Stimulated activated CD8-positive, alpha-beta memory T cell treated with anti-CD3 and anti-CD28 coated beads, Interleukin-7, amount 100 ng/mL, for 24 hours (primary cell): ENCODE results near the gene CAPN12.
"Not testable (repeated sequence)": the region's sequence is repeated elsewhere in the genome, so short reads cannot be mapped to it uniquely, and the experiment has no call there.

Source experiments
- DNase-seq: peaks from one replicate; pipeline ENCODE4 v3.0.0-alpha.2; 2020; ENCODE audit warnings: low read depth

Gene CAPN12

DNA sequence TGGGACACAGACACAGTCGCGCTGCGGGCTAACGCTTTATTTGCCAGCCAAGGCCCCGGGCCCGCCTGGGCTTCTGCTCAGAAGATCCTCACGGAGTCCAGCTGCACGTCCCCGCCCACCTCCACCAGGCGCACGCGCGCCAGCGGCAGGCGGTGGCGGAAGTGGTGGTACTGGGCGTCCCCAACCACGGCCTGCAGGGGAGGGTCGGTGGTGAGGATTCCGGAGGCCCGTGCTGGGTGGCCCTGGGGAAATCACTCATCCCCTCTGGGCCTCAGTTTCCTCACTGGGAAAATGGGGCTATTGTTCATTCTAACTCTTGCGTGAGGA is 26.6 kb upstream of the CAPN12 start:
- not testable (repeated sequence) for DNase-seq

DNA sequence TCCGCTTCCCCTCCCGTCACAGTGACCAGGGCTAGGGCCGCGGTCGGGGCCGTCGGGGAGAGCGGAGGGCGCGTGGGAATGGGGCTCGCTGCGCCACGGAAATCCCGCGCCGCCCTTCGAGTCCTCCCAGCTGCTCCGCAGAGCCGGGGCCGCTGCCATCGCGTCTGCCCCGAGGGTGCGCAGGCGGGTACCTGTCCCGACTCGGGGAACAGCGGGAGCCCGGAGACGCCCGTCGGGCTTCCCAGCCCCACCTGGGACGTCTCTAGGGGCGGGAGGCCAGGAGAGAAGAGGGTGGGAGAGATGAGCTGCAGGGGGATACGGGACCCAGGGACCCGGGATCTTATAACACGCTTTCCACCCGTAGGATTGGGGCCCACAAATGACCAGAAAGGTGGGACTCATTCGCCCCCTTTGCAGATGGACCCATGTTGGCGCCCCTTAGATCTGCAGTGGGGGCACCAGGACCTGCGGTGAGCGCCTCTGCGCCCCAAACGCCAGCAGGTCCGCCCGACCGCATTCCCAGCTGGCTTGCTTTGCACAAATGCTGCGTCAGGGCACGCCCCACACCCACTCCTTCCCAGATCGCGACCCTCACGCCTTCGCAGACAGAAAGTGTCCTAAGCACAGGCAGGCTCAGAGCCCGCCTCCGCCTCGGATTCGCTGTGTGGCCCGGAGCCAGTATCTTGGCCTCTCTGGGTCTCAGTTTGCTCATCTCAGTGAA is 26.1 kb upstream of the CAPN12 start:
- not testable (repeated sequence) for DNase-seq

DNA sequence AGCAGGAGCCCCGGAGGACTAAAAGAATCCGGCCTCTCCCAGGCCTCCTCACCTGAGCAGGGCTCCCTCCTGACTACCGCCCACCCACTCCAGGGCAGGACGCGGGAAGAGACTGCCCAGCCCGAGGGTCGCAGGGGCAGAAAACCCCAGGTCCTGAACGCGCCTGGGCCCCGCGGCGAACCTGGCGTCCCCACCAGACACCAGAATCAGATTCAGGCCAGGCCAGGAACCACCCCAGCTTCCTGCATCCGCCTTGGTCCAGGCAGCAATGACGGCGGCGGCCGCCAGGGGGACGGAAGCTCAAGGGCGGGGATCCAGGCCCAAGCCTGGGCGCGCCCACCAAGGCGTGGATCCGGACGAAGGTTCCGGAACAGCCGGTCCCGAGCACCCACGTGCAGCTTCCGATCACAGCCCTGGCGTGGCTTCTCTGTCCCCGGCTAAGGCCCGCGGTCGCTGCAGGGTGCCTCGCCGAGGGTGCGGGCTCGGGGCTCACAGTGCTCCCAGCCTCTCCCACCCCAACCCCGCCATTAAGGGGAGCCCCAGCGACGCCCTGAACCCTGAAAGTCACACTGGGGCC is 25.4 kb upstream of the CAPN12 start:
- peak; percentile 75 for DNase-seq

DNA sequence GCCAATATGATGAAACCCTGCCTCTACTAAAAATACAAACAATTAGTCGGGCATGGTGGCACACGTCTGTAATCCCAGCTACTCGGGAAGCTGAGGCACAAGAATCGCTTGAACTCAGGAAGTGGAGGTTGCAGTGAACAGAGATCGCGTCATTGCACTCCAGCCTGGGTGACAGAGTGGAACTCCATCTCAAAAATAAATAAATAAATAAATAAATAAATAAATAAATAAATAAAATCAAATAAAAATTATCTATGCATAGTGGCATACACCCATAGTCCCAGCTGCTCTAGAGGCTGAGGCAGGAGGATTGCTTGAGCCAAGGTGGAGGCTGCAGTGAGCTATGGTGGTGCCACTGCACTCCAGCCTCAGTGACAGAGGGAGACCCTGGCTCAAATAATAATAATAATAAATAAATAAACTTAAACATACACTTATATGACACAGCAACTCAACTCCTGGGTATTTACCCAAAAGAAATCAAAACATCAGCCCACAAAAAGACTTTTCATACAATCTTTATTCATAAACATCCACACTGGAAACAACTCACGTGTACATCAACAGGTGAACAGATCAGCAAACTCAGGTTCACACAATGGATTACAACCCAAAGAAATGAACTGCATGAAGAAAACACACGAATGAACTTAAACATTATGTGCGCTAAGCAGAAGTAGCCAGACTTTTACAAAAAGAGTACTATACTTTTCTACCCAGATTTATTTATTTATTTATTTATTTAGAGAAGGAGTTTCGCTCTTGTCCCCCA is 22.2 kb upstream of the CAPN12 start:
- no peak for DNase-seq

DNA sequence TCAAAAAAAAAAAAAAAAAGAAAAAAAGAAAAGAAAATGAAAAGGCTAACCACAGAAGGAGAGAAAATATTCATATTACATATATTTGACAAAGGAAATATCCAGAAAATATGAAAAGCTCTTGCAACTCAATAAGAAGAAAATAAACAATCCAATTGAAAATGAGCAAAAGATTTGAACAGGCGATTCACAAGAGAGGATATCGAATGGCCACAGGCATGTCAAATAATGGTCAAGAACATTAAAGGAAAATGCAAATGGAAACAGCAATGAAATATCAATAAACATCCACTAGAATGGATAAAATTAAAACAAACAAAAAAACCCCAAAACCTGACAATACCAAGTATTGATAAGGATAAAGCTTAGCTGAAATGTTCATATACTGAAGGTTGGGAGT is 20.9 kb upstream of the CAPN12 start:
- no peak for DNase-seq

DNA sequence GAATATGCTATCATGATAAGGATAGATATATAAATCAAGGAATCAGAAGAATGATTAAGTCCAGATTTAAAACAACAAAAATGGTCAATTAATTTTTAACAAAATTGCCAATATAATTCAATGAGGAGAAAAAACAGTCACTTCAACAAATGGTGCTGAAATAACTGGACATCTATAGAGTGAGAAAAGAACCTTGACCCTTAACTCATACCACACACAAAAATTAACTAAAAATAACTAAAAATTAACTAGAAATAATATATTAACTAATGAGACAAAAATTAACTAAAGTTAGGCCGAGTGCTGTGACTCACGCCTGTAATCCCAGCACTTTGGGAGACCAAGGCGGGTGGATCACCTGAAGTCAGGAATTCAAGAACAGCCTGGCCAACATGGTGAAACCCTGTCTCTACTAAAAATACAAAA is 19.5 kb upstream of the CAPN12 start:
- no peak for DNase-seq

DNA sequence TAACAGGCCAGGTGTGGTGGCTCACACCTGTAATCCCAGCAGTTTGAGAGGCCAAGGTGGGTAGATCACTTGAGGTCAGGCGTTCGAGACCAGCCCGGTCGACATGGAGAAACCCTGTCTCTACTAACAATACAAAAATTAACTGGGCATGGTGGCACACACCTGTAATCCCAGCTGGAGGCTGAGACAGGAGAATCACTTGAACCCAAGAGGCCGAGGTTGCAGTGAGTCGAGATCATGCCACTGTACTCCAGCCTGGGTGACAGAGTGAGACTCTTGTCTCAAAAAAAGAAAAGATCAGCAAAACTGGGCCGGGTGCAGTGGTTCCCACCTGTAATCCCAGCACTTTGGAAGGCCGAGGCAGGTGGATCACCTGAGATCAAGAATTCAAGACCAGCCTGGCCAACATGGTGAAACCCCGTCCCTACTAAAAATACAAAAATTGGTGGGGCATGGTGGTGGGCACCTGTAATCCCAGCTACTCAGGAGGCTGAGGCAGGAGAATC is 17.7 kb upstream of the CAPN12 start:
- DNase-seq, result not testable (repeated sequence)

DNA sequence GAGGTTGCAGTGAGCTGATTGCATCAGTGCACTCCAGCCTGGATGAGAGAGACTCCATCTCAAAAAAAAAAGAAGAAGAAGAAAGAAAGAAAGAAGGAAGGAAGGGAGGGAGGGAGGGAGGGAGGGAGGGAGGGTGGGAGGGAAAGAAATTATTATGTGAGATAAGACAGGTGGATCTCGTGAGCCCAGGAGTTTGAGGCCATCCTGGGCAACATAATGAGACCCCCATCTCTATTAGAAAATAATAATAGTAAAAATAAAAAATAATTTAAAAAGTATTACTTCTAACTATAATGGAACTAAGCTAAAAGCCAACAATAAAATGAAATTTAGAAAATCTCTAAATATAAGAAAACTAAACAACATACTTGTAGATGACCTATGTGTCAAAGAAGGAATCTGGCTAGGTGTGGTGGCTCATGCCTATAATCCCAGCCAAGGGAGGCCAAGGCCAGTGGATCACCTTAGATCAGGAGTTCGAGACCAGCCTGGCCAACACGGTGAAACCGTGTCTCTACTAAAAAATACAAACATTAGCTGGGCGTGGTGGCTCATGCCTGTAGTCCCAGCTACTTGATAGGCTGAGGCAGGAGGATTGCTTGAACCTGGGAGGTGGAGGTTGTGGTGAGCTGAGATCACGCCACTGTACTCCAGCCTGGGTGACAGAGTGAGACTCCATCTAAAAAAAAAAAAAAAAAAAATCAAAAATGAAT is 16.7 kb upstream of the CAPN12 start:
- not testable (repeated sequence) for DNase-seq

DNA sequence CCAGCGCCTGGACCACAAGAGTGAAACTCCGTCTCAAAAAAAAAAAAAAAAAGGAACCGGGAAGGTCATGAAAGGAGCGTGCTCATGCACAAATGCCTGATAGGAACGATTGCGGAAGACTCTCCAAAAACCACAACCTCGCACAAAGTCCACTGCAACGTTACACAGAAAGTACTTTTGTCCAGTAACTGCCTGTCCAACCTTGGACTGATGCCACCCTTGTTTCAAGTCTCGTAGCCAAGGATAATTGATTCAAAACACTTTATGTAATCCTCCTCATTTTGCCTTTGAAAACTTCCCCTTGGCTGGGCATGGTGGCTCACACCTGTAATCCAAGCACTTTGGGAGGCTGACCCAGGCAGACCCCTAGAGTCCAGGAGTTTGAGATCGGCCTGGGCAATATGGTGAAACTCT is 15.3 kb upstream of the CAPN12 start:
- DNase-seq, result no peak

DNA sequence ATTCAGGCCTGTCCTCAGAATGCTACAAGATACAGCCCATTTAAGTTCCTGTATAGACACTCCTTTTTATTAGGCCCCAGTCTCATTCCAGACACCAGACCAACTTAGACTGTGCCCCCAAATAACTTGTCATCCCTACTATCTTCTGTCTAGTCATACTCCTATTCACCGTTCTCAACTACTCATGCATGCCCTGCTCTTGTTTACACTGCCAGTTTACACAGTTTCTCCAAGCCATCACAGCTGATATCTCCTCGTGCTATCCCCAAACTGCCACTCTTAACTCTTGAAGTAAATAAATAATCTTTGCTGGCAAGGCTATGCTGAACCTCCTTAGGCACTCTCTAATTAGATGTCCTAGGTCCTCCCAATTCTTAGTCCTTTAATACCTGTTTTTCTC is 9.9 kb upstream of the CAPN12 start:
- DNase-seq, result not testable (repeated sequence)

DNA sequence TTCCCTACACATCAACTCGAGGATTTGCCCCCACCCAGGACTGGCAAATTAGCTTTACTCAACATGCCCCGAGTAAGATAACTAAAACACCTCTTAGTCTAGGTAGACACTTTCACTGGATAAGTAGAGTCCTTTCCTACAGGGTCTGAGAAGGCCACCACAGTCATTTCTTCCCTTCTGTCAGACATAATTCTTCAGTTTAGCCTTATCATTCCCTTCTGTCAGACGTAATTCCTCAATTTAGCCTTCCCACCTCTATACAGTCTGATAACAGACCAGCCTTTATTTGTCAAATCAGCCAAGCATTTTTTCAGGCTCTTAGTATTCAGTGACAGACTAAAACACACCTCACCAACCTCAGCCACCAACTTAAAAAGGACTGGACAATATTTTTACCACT is 9.5 kb upstream of the CAPN12 start:
- DNase-seq, result not testable (repeated sequence)

DNA sequence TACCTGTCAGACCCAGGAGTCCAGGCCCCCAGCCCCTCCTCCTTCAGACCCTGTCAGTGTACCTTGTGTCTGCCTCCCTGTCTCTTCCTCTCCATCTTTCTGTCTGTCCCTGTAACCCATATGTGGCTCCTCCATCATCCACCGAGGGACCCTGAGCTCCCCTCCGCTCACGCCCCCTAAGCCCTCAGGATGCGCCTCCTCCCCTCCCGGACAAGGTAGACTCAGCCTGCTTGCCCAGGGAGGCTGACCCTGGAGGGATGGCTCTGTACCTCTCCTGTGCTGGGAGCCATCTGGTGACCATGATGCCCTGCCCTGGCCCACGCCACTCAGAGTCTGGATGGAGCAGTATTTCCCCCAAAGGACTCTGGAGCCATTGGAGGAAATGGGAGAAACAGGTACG is 1.0 kb upstream of the CAPN12 start:
- no peak for DNase-seq

DNA sequence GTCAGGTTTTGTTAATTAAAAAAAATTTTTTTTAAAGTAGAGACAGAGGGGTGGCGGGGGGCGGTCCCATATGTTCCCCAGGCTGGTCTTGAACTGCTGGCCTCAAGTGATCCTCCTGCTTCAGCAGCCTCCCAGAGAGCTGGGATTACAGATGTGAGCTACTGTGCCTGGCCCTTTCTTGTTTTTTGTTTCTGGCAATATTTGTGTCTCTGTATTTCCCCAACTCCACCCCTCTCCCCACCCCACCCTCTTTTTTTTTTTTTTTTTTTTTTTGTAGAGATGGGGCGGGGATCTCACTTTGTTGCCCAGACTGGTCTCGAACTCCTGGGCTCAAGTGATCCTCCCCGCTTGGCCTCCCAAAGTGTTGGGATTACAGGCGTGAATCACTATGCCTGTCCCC is 600 bp upstream of the CAPN12 start:
- DNase-seq, result no peak

DNA sequence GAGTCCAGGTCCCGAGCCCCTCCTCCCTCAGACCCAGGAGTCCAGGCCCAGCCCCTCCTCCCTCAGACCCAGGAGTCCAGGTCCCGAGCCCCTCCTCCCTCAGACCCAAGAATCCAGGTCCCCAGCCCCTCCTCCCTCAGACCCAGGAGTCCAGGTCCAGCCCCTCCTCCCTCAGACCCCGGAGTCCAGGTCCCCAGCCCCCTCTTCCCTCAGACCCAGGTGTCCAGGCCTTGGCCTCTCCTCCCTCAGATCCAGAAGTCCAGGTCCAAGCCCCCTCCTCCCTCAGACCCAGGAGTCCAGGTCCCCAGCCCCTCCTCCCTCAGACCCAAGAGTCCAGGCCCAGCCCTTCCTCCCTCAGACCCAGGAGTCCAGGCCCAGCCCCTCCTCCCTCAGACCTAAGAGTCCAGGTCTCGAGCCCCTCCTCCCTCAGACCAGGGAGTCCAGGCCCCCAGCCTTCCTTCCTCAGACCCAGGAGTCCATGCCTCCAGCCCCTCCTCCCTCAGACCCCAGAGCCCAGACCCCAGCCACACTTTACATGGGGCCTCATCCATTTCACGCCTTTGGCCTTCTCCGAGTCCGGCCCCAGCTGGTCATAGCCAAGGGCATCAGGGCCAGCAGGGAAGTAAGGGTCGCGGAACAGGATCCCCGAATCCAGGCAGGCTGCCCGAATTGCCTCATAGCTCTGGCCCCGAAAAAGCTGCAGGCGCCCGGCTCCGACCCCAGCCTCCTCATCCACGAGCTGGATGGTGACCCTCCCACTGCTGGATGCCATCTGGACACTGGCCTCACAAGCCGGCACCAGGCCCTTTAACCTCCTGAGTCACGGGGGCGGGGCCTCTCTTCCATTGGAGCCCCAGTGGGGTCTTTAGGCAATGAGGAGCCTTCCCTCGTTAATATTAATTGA is 628 bp downstream of the CAPN12 start:
- no peak for DNase-seq

DNA sequence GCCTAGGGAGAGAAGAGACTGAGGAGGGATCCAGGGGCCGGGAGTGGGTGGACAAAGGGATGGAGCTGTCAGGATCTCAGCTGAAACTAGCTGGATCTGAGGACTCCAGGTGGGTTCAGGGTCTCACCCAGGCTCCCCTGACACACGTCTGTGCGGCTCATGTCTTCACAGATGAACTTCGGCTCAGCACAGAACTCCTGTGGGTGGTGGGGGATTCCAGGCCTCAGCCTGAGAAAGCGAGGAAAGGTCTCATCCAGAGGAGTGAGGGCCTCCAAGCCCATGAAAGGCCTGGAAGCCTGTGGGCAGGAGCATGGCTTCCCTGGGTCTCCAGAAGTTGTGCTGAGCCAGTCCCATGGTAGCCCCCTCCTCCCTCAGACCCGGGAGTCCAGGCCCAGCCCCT is 1.4 kb downstream of the CAPN12 start:
- DNase-seq, result no peak

DNA sequence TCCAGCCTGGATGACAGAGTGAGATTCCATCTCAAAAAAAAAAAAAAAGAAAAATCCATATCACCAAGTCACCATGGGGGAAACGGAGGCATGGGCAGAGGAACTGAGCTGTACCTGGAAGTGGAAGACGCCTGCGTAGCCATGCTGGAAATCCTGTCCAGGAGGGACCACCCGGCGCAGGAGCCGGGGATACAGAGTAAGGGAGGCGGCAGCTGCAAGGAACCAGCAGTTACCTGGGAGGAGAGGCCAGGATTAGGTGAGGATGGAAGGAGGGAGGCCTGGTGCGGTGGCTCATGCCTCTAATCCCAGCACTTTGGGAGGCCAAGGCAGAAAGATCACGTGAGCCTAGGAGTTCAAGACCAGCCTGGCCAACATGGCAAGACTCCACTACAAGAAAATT is 2.0 kb downstream of the CAPN12 start:
- no peak for DNase-seq

DNA sequence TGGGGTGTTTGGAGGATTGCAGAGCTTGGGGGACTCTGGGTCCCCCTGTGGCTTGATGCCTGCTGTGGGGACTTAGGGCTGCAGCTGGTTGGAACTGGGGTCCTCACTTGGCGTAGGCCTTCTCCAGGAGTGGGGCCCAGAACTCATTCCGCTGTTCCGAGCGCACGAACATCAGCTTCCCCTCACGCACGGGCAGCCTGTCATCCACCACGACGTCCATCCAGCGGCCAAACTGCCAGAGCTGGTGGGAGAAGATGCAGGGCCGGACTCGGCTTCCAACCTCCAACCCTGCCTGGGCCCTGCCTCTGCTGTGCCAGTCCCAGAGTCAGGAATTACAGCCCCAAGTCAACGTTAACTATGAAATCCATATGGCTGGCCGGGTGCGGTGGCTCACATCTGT is 2.6 kb downstream of the CAPN12 start:
- DNase-seq, result no peak

DNA sequence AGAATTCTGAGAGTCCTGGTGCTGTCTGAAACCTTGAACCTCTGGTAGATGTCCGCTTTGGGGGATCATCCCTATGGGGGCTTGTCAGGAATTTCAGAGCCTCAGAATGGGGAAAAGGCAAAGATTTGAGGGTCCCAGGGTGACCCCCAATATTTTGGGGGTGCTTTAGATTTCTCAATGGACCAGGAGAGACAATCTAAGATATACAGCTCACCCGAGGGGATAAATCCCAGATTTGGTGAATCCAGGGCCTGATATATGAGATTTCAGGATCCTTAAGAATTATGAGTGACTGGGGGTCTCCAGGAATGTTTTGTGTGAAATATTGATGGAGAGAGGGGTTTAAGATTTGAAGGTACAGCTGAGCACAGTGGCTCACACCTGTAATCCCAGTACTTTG is 3.3 kb downstream of the CAPN12 start:
- DNase-seq, result no peak

DNA sequence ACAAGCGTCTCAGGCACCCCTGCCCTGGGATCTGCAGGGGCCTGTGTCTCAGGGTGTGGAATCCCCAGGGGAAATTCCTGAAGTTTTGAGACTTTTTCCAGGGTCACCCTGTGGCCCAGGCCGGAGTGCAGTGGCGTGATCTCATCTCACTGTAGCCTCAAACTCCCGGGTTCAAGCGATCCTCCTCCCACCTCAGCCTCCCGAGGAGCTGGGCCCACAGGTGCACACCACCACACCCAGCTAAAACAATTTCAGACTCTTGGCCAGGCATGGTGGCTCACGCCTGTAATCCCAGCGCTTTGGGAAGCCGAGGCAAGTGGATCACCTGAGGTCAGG is 4.0 kb downstream of the CAPN12 start:
- no peak for DNase-seq

DNA sequence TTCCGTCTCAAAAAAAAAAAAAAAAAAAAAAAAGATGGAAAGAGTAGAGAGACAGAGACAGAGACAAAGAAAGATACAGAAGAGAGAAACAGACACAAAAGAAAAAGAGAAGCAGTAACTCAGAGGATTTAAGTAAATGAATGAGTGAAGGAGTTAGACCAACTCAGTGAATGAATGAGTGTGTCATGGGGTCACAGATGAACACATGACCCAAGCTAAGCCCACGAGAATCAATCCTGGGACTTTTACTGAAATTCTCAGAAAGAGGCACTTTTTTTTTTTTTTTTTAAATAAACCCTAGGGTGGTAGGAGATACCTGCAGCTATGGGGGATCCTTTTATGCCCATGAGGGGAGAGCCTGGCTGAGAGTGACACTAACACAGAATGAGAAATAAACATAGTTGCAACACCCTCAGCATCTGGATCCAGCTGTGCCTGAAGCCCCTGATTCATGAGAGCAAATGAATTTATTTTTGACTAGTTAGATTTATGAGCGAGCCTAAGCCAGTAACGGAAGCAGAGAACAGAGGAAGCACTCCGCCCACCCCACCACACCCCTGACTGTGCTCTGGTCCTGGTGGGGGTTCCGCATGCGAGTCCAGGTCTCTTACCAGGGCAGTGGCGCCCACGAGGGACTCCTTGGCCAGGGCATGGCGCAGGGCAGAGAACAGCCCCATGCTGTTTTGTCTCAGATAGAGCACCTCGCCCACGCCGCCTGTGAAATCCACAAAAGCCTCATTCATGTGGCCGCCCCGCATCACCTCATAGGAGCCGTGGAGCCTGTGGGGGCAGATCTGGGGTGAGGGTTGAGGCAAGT is 4.6 kb downstream of the CAPN12 start:
- no peak for DNase-seq
